C4-2B (cell line): ENCODE measurements around the gene ELFN1.

Experiments used
- H3K27ac ChIP-seq: fragments of 450-650 bp; 2 replicates; pipeline ENCODE4 v1.5.1; 2017
- CTCF ChIP-seq: fragments of 450-650 bp; conservative IDR thresholded peaks from 2 replicates; pipeline ENCODE4 v1.5.1; 2017; ENCODE audit warnings: mild to moderate bottlenecking
- ZFX ChIP-seq: fragments of 450-650 bp; IDR thresholded peaks from 2 replicates; pipeline ENCODE4 v1.6.1; 2017

The ELFN1 gene

GRCh38 chr7:1724118-1724910 lies 54.2 kb downstream of the ELFN1 start:
- TF ChIP-seq CTCF (no peak), ZFX (no peak)
- H3K27ac ChIP-seq: no peak overlapping the region

DNA sequence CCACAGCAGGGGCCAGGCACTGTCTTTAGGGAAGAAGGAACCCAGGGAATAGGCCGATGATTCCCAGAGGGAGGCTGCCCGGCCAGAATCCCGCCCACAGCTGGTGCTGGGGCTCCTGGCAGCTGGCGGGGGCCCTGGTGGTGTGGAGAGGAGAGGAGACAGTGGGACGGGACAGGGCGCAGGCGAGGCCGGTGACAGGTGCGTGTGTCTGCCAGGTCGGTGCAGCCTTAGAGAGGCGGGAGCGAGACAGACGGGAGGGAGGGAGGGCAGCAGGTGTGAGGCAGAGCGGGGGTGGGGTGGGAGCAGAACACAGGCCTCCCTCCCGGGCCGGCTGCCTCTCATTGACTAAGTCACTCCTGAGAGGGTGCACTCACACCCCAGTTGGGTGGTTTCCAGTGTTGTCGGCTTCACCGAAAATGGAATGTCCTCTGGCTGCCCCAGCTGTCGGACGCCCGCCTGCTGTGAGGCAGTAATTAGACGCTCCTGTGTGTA lies 55.2 kb downstream of the ELFN1 start:
- no peak overlapping the region for H3K27ac ChIP-seq
- TF ChIP-seq ZFX: no peak
- no peak for TF ChIP-seq CTCF

- H3K27ac ChIP-seq: no peak overlapping the region
- TF ChIP-seq CTCF (no peak), ZFX (no peak)
Observed at GRCh38 chr7:1725766-1726630, 55.9 kb downstream of the ELFN1 start.

DNA sequence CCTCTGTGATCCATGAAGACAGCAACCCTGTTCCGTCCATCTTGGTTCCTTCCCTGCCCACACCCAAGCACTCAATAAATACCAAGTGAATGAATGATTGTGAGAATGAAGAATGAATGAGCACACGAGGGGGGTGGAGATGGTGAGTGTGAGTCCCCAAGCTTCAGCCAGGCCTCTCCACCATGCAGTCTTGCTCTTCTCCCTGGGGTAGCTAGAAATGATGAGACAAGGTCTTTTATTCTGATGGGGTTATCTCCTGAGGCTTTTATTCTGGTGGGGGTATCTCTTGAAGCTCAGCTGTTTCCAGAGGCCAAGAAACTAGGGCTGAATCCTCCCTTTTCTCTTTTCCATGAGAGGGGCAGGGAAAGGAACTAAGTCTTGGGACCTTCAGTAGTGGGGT lies 57.0 kb downstream of the ELFN1 start:
- no peak for TF ChIP-seq CTCF
- no peak for TF ChIP-seq ZFX
- no peak overlapping the region for H3K27ac ChIP-seq

GRCh38 chr7:1727812-1728570 lies 57.9 kb downstream of the ELFN1 start:
- no peak for TF ChIP-seq CTCF
- TF ChIP-seq ZFX: no peak
- H3K27ac ChIP-seq: no peak overlapping the region

- no peak overlapping the region for H3K27ac ChIP-seq
Observed at GRCh38 chr7:1729183-1729582, 59.1 kb downstream of the ELFN1 start.

More at GRCh38 chr7:1729183-1729582, 59.1 kb downstream of the ELFN1 start:
- TF ChIP-seq CTCF (no peak), ZFX (no peak)
